Measurements from ENCODE around the gene CYP1A2.

- TF ChIP-seq, protein P1, sequence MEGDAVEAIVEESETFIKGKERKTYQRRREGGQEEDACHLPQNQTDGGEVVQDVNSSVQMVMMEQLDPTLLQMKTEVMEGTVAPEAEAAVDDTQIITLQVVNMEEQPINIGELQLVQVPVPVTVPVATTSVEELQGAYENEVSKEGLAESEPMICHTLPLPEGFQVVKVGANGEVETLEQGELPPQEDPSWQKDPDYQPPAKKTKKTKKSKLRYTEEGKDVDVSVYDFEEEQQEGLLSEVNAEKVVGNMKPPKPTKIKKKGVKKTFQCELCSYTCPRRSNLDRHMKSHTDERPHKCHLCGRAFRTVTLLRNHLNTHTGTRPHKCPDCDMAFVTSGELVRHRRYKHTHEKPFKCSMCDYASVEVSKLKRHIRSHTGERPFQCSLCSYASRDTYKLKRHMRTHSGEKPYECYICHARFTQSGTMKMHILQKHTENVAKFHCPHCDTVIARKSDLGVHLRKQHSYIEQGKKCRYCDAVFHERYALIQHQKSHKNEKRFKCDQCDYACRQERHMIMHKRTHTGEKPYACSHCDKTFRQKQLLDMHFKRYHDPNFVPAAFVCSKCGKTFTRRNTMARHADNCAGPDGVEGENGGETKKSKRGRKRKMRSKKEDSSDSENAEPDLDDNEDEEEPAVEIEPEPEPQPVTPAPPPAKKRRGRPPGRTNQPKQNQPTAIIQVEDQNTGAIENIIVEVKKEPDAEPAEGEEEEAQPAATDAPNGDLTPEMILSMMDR (IDR thresholded peaks at IDR 0.05), result no peak
- TF ChIP-seq POLR2A (IDR thresholded peaks at IDR 0.05) (no peak), EP300 (IDR thresholded peaks at IDR 0.05) (no peak)
Measured at GRCh38 chr15:74754593-74755215, 6.1 kb downstream of the CYP1A2 start.

All from ovary (tissue), 3 donors.